ENCODE measurements around the gene CD247.

Gene CD247

GRCh38 chr1:167457936-167458584, 60.3 kb downstream of the CD247 start:
- no peak for DNase-seq

GRCh38 chr1:167456926-167457325, 61.4 kb downstream of the CD247 start:
- DNase-seq: no peak

- no peak for DNase-seq
These were observed 61.8 kb downstream of the CD247 start for GRCh38 chr1:167456524-167456923.

- no peak for DNase-seq
These were observed 62.4 kb downstream of the CD247 start for GRCh38 chr1:167455786-167456446.

GRCh38 chr1:167454894-167455785, 63.2 kb downstream of the CD247 start:
- DNase-seq: peak; percentile 92

GRCh38 chr1:167454304-167454893, 63.9 kb downstream of the CD247 start:
- no peak for DNase-seq

- DNase-seq: no peak
These were observed 65.2 kb downstream of the CD247 start for GRCh38 chr1:167453123-167453522.

- no peak for DNase-seq
These were observed 65.8 kb downstream of the CD247 start for GRCh38 chr1:167452483-167452882.

GRCh38 chr1:167450843-167451242, 67.5 kb downstream of the CD247 start:
- DNase-seq: no peak

GRCh38 chr1:167447521-167448136, 70.7 kb downstream of the CD247 start:
- peak; percentile 90 for DNase-seq

- peak; percentile 34 for DNase-seq
These were observed 71.4 kb downstream of the CD247 start for GRCh38 chr1:167446966-167447365.

- DNase-seq: no peak
These were observed 74.6 kb downstream of the CD247 start for GRCh38 chr1:167443757-167444156.

GRCh38 chr1:167442854-167443565, 75.3 kb downstream of the CD247 start:
- DNase-seq: no peak

GRCh38 chr1:167442142-167442848, 76.0 kb downstream of the CD247 start:
- peak; percentile 94 for DNase-seq

- no peak for DNase-seq
These were observed 77.1 kb downstream of the CD247 start for GRCh38 chr1:167441222-167441621.

GRCh38 chr1:167440776-167441175, 77.6 kb downstream of the CD247 start:
- DNase-seq: no peak

GRCh38 chr1:167440345-167440744, 78.0 kb downstream of the CD247 start:
- DNase-seq: no peak

GRCh38 chr1:167439301-167439988, 78.9 kb downstream of the CD247 start:
- peak; percentile 76 for DNase-seq

- no peak for DNase-seq
These were observed 79.9 kb downstream of the CD247 start for GRCh38 chr1:167438171-167439138.

- DNase-seq: no peak
These were observed 82.8 kb downstream of the CD247 start for GRCh38 chr1:167435484-167435883.

Measured in hematopoietic multipotent progenitor cell treated with erythropoietin and hydrocortisone succinate and interleukin-3 and kit ligand, for 4 days (in vitro differentiated cells).